OCI-LY7 (cell line): ENCODE data around the gene LILRB1.

Experiments used
- CTCF ChIP-seq: fragments of 200-600 bp; sonication (generic); conservative IDR thresholded peaks from 2 replicates; pipeline ENCODE4 v1.5.1; 2014; ENCODE audit warnings: mild to moderate bottlenecking, antibody characterized with exemption, low read length, moderate library complexity, mixed read lengths
- EZH2phosphoT487 ChIP-seq: fragments of 200-600 bp; sonication (generic); IDR thresholded peaks from 2 replicates; pipeline ENCODE4 v1.6.1; 2018; ENCODE audit warnings: low read depth, borderline replicate concordance, mild to moderate bottlenecking, mixed run types, antibody characterized with exemption, low read length, moderate library complexity, mixed read lengths

GRCh38 chr19:54648129-54648528 lies 17.8 kb downstream of the LILRB1 start:
- TF ChIP-seq CTCF (peak; percentile 28; the same call in 1 of the 2 replicates), EZH2phosphoT487 (no peak)
